CD4-positive, alpha-beta T cell treated with Interleukin-6 at 100 ng/mL for 8 hours (primary cell): ENCODE results near the gene BAIAP2.

Experiments
- DNase-seq: peaks from one replicate; pipeline ENCODE4 v3.0.0-alpha.2; 2020; ENCODE audit warnings: mixed read lengths, low spot score

BAIAP2 gene

GRCh38 chr17:81086789-81087551 is 52.0 kb downstream of the BAIAP2 start:
- no peak for DNase-seq

- DNase-seq = peak; percentile 13
Observed at GRCh38 chr17:81090361-81091136, 55.6 kb downstream of the BAIAP2 start.

GRCh38 chr17:81091154-81091553 is 56.2 kb downstream of the BAIAP2 start:
- no peak for DNase-seq

- no peak for DNase-seq
Observed at GRCh38 chr17:81091774-81092517, 57.0 kb downstream of the BAIAP2 start.

- DNase-seq = no peak
Observed at GRCh38 chr17:81092518-81093095, 57.7 kb downstream of the BAIAP2 start.

GRCh38 chr17:81093619-81094508 is 58.9 kb downstream of the BAIAP2 start:
- no peak for DNase-seq

- DNase-seq = peak; percentile 89
Observed at GRCh38 chr17:81094509-81095382, 59.8 kb downstream of the BAIAP2 start.

- DNase-seq = no peak
Observed at GRCh38 chr17:81095383-81095762, 60.4 kb downstream of the BAIAP2 start.

GRCh38 chr17:81096741-81097133 is 61.8 kb downstream of the BAIAP2 start:
- DNase-seq = no peak

- DNase-seq = no peak
Observed at GRCh38 chr17:81097134-81097942, 62.4 kb downstream of the BAIAP2 start.

- no peak for DNase-seq
Observed at GRCh38 chr17:81097943-81098308, 63.0 kb downstream of the BAIAP2 start.

GRCh38 chr17:81099888-81100287 is 64.9 kb downstream of the BAIAP2 start:
- no peak for DNase-seq

- no peak for DNase-seq
Observed at GRCh38 chr17:81100668-81101067, 65.7 kb downstream of the BAIAP2 start.

- DNase-seq = peak; percentile 86
Observed at GRCh38 chr17:81101614-81102306, 66.8 kb downstream of the BAIAP2 start.

- DNase-seq = no peak
Observed at GRCh38 chr17:81102352-81102751, 67.4 kb downstream of the BAIAP2 start.

GRCh38 chr17:81102869-81103268 is 67.9 kb downstream of the BAIAP2 start:
- no peak for DNase-seq

GRCh38 chr17:81103379-81103778 is 68.4 kb downstream of the BAIAP2 start:
- no peak for DNase-seq

- no peak for DNase-seq
Observed at GRCh38 chr17:81106716-81107115, 71.8 kb downstream of the BAIAP2 start.

GRCh38 chr17:81108220-81108619 is 73.3 kb downstream of the BAIAP2 start:
- DNase-seq = no peak
